ENCODE data around the gene KRTAP9-9. TPM values are rescaled to one million over a fixed set of nuclear protein-coding genes. Genes with fewer than 3 reads are reported as not detected.

KRTAP9-9 gene
- polyA plus RNA-seq, 2 donors: not detected

DNA sequence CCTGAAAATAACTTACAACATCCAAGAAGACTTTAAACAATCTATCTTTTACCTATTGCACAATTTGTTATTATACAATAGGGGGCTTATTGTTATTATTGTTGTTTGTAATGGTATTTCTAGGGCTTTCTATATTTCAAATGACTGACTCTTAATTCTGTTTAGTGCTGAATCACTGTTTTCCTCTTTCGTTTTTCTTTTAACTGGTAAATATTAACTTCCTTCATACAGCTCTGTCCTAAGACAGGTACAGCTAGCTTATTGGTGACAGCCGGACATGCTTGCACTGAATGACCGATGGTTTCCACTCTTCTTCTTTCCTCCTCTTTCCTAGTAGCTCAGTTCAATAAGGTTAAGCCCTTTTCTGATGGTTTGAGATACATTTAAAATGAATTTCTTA, 31.9 kb downstream of the KRTAP9-9 start:
- WGBS, 2 donors: 79 to 86% methylated on average over 3 of the region's 3 CpGs
- Histone ChIP-seq H3K36me3 (ENCODE audit: control insufficient read depth in 2 of 2, insufficient read depth in 2 of 2, low read length in 1 of 2) (no peaks in the 10 kb centered on the region), H3K4me3 (ENCODE audit: low read depth in 1 of 2, low read length in 2 of 2) (no peak overlapping the region), H3K9me3 (ENCODE audit: control insufficient read depth in 2 of 2, insufficient read depth in 1 of 2, low read depth in 1 of 2, low read length in 1 of 2) (no peaks in the 10 kb centered on the region), H3K27me3 (ENCODE audit: control insufficient read depth in 1 of 2, insufficient read depth in 2 of 2, low read length in 2 of 2) (no peaks in the 10 kb centered on the region), H3K4me1 (ENCODE audit: control insufficient read depth in 2 of 2, insufficient read depth in 2 of 2, low read length in 1 of 2) (no peaks in the 10 kb centered on the region), H3K27ac (ENCODE audit: low read depth in 2 of 2, low read length in 1 of 2) (no peak overlapping the region)

DNA sequence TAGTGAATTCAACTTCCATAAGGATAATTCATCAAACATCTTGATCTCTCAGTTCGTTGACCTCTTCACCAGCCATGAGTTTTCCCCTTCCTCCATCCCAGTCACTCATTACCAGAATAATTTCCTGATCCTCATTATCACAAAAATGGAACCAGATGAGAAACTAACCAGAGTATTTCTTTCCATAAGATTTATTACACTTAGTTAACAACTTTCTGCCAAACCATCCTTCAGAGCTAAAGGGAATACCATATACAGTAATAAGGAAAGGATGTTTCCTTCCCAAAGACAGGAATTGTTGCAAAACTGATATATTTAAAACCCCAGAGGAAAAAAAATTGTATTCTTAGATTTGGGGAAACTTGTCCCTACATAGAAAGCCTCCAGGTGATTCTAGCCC, 38.8 kb downstream of the KRTAP9-9 start:
- Histone ChIP-seq H3K36me3 (ENCODE audit: control insufficient read depth in 2 of 2, insufficient read depth in 2 of 2, low read length in 1 of 2) (no peaks in the 10 kb centered on the region), H3K9me3 (ENCODE audit: control insufficient read depth in 2 of 2, insufficient read depth in 1 of 2, low read depth in 1 of 2, low read length in 1 of 2) (no peaks in the 10 kb centered on the region), H3K4me3 (ENCODE audit: low read depth in 1 of 2, low read length in 2 of 2) (no peak overlapping the region), H3K4me1 (ENCODE audit: control insufficient read depth in 2 of 2, insufficient read depth in 2 of 2, low read length in 1 of 2) (no peaks in the 10 kb centered on the region), H3K27me3 (ENCODE audit: control insufficient read depth in 1 of 2, insufficient read depth in 2 of 2, low read length in 2 of 2) (peaks cover 0 to 2% of the 10 kb centered on the region in 2 donors), H3K27ac (ENCODE audit: low read depth in 2 of 2, low read length in 1 of 2) (no peak overlapping the region)
- WGBS, 2 donors: 75 to 78% methylated on average over 1 of the region's 1 CpG

DNA sequence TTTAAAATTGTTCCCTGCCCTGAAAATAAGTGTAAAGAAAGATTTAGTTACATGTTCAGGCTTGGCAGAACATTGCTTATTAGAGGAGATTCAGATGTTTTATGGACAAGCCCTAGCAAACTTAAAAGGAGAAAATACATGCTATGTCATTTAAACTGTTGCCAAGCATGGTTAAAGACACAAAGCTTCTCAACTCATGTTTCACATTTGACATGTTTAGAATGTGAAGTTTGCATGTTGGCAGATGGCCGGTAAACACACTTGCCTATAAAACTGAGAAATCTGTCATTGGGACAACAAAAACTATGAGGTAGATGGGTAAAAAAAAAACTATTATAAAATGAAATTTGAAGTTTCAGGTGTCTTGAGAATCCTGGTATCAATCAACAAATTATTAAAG, 41.7 kb downstream of the KRTAP9-9 start:
- H3K4me1 ChIP-seq (ENCODE audit: control insufficient read depth in 2 of 2, insufficient read depth in 2 of 2, low read length in 1 of 2): peaks cover 3 to 4% of the 10 kb centered on the region in 2 donors
- no peak overlapping the region for H3K4me3 ChIP-seq (ENCODE audit: low read depth in 1 of 2, low read length in 2 of 2)
- H3K27ac ChIP-seq (ENCODE audit: low read depth in 2 of 2, low read length in 1 of 2): no peak overlapping the region
- H3K27me3 ChIP-seq (ENCODE audit: control insufficient read depth in 1 of 2, insufficient read depth in 2 of 2, low read length in 2 of 2): peaks cover 0 to 2% of the 10 kb centered on the region in 2 donors
- H3K36me3 ChIP-seq (ENCODE audit: control insufficient read depth in 2 of 2, insufficient read depth in 2 of 2, low read length in 1 of 2): no peaks in the 10 kb centered on the region
- no peaks in the 10 kb centered on the region for H3K9me3 ChIP-seq (ENCODE audit: control insufficient read depth in 2 of 2, insufficient read depth in 1 of 2, low read depth in 1 of 2, low read length in 1 of 2)
- WGBS, 2 donors: 32 to 45% methylated on average over 1 of the region's 1 CpG

- H3K4me1 ChIP-seq (ENCODE audit: control insufficient read depth in 2 of 2, insufficient read depth in 2 of 2, low read length in 1 of 2): peaks cover 4 to 12% of the 10 kb centered on the region in 2 donors
- H3K36me3 ChIP-seq (ENCODE audit: control insufficient read depth in 2 of 2, insufficient read depth in 2 of 2, low read length in 1 of 2): no peaks in the 10 kb centered on the region
- no peak overlapping the region for H3K27ac ChIP-seq (ENCODE audit: low read depth in 2 of 2, low read length in 1 of 2)
- peaks cover 0 to 2% of the 10 kb centered on the region in 2 donors for H3K27me3 ChIP-seq (ENCODE audit: control insufficient read depth in 1 of 2, insufficient read depth in 2 of 2, low read length in 2 of 2)
- H3K9me3 ChIP-seq (ENCODE audit: control insufficient read depth in 2 of 2, insufficient read depth in 1 of 2, low read depth in 1 of 2, low read length in 1 of 2): no peaks in the 10 kb centered on the region
- 90 to 95% methylated on average over 20 of the region's 20 CpGs for WGBS, 2 donors
- H3K4me3 ChIP-seq (ENCODE audit: low read depth in 1 of 2, low read length in 2 of 2): no peak overlapping the region
Observed at GRCh38 chr17:41298458-41299135, 43.4 kb downstream of the KRTAP9-9 start.

DNA sequence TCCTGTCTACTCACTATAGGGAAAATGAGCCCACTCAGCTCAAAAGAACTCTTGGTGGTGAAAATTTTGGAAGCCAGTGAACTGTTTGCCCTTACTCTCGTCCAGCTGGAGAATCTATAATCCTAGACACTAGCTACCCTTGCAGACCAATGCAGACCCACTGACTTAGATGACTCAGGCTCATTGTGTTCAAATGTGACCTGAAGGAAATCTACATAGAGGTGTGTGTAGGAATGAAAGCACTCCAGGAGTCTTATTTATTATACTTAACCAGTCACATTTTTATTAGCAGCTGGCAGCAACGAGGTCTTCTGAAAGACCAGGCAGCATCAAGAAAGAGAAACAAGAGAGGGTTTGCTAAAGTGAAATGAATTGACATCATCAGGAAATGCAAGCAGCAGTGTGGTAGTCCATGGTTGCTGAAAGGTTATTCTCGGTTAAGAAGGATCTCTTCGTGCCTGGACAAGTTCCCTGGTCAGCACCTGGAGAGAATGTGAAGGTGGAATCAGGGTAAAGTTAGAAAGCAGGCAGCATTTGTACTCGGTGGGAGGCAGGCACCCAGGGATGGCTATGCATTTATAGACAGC, 46.1 kb downstream of the KRTAP9-9 start:
- peaks cover 4 to 12% of the 10 kb centered on the region in 2 donors for H3K4me1 ChIP-seq (ENCODE audit: control insufficient read depth in 2 of 2, insufficient read depth in 2 of 2, low read length in 1 of 2)
- peaks cover 0 to 2% of the 10 kb centered on the region in 2 donors for H3K27me3 ChIP-seq (ENCODE audit: control insufficient read depth in 1 of 2, insufficient read depth in 2 of 2, low read length in 2 of 2)
- 40 to 62% methylated on average over 5 of the region's 5 CpGs for WGBS, 2 donors
- no peak overlapping the region for H3K4me3 ChIP-seq (ENCODE audit: low read depth in 1 of 2, low read length in 2 of 2)
- no peaks in the 10 kb centered on the region for H3K9me3 ChIP-seq (ENCODE audit: control insufficient read depth in 2 of 2, insufficient read depth in 1 of 2, low read depth in 1 of 2, low read length in 1 of 2)
- no peaks in the 10 kb centered on the region for H3K36me3 ChIP-seq (ENCODE audit: control insufficient read depth in 2 of 2, insufficient read depth in 2 of 2, low read length in 1 of 2)
- peak overlapping the region in 1 of 2 donors; percentile 58 for H3K27ac ChIP-seq (ENCODE audit: low read depth in 2 of 2, low read length in 1 of 2)

GRCh38 chr17:41301916-41302901, 47.0 kb downstream of the KRTAP9-9 start, which contains the start of gene KRTAP29-1:
Gene KRTAP29-1 (minus strand): TSS chr17:41302851. CDS start chr17:41302851, 0 bp downstream.
- Histone ChIP-seq H3K4me3 (ENCODE audit: low read depth in 1 of 2, low read length in 2 of 2) (peak within 1 kb of the TSS in 1 of 2 donors; percentile 6), H3K9me3 (ENCODE audit: control insufficient read depth in 2 of 2, insufficient read depth in 1 of 2, low read depth in 1 of 2, low read length in 1 of 2) (no peaks in the 10 kb centered on the region), H3K36me3 (ENCODE audit: control insufficient read depth in 2 of 2, insufficient read depth in 2 of 2, low read length in 1 of 2) (no peaks in the 10 kb centered on the region), H3K4me1 (ENCODE audit: control insufficient read depth in 2 of 2, insufficient read depth in 2 of 2, low read length in 1 of 2) (peaks cover 4 to 12% of the 10 kb centered on the region in 2 donors), H3K27ac (ENCODE audit: low read depth in 2 of 2, low read length in 1 of 2) (peak within 1 kb of the TSS; percentile 44 to 58), H3K27me3 (ENCODE audit: control insufficient read depth in 1 of 2, insufficient read depth in 2 of 2, low read length in 2 of 2) (peaks cover 0 to 2% of the 10 kb centered on the region in 2 donors)
- 51 to 54% methylated on average over 11 of the region's 11 CpGs for WGBS, 2 donors

DNA sequence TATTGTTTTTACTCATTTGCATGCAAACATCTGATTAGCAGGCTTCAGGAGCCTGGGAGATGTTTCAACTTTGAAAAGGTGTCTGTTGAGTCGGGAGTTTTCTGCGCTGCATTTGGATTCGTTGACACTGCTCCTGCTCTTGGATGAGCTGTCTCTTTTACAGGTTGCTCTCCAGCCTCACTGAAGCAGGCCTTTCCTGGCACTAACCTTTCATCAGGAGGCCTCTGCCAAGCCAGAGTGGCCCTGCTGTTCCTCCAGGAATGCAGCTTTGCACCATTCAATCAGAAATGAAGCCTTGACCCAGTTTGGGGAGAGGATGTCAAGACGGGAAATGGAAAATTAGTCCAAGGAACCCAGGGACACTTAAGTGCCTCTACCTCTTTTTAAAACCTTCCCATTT, 47.8 kb downstream of the KRTAP9-9 start:
- peaks cover 0 to 2% of the 10 kb centered on the region in 2 donors for H3K27me3 ChIP-seq (ENCODE audit: control insufficient read depth in 1 of 2, insufficient read depth in 2 of 2, low read length in 2 of 2)
- no peaks in the 10 kb centered on the region for H3K9me3 ChIP-seq (ENCODE audit: control insufficient read depth in 2 of 2, insufficient read depth in 1 of 2, low read depth in 1 of 2, low read length in 1 of 2)
- 88 to 91% methylated on average over 4 of the region's 4 CpGs for WGBS, 2 donors
- H3K4me3 ChIP-seq (ENCODE audit: low read depth in 1 of 2, low read length in 2 of 2): no peak overlapping the region
- H3K27ac ChIP-seq (ENCODE audit: low read depth in 2 of 2, low read length in 1 of 2): no peak overlapping the region
- H3K36me3 ChIP-seq (ENCODE audit: control insufficient read depth in 2 of 2, insufficient read depth in 2 of 2, low read length in 1 of 2): no peaks in the 10 kb centered on the region
- H3K4me1 ChIP-seq (ENCODE audit: control insufficient read depth in 2 of 2, insufficient read depth in 2 of 2, low read length in 1 of 2): peaks cover 4 to 12% of the 10 kb centered on the region in 2 donors

DNA sequence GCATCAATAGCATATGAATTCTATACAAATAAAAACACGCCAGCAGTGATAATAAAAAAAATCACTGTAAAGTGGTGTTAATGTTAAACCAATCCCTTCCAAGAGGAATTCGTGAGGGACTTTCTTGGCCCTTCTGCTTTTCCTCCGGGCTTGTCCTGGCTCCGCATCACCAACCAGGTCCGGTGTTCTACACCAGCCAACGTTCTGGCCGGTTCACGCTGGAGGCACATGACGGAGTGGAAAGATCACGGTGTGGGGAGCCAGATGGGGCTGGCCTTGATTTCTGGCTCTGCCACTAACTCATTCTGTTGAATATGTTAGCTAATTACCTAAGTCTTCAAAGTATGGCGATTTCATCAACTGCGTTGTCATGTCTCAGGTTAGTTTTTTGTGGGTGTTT, 48.9 kb downstream of the KRTAP9-9 start:
- 85% methylated on average over 12 of the region's 12 CpGs for WGBS, 2 donors

More for the DNA sequence above, 48.9 kb downstream of the KRTAP9-9 start:
- Histone ChIP-seq H3K27ac (ENCODE audit: low read depth in 2 of 2, low read length in 1 of 2) (no peak overlapping the region), H3K4me3 (ENCODE audit: low read depth in 1 of 2, low read length in 2 of 2) (no peak overlapping the region), H3K4me1 (ENCODE audit: control insufficient read depth in 2 of 2, insufficient read depth in 2 of 2, low read length in 1 of 2) (peaks cover 4 to 23% of the 10 kb centered on the region in 2 donors), H3K9me3 (ENCODE audit: control insufficient read depth in 2 of 2, insufficient read depth in 1 of 2, low read depth in 1 of 2, low read length in 1 of 2) (no peaks in the 10 kb centered on the region), H3K36me3 (ENCODE audit: control insufficient read depth in 2 of 2, insufficient read depth in 2 of 2, low read length in 1 of 2) (no peaks in the 10 kb centered on the region), H3K27me3 (ENCODE audit: control insufficient read depth in 1 of 2, insufficient read depth in 2 of 2, low read length in 2 of 2) (no peaks in the 10 kb centered on the region)

All from esophagus (tissue), 2 donors.